MM.1S (cell line): Measurements from ENCODE around the gene RGS6.

Source experiments
- EZH2 ChIP-seq: fragments of 300-600 bp; sonication (generic); optimal IDR thresholded peaks from 2 replicates; pipeline ENCODE3; 2017; ENCODE audit warnings: low read depth, mild to moderate bottlenecking, antibody characterized with exemption, low read length, mixed read lengths
- TF ChIP-seq, protein P1 (sequence below): fragments of 300-600 bp; sonication (generic); IDR thresholded peaks from 2 replicates; pipeline ENCODE4 v1.5.1; 2016; ENCODE audit warnings: antibody characterized with exemption, low read length, mixed read lengths

DNA sequence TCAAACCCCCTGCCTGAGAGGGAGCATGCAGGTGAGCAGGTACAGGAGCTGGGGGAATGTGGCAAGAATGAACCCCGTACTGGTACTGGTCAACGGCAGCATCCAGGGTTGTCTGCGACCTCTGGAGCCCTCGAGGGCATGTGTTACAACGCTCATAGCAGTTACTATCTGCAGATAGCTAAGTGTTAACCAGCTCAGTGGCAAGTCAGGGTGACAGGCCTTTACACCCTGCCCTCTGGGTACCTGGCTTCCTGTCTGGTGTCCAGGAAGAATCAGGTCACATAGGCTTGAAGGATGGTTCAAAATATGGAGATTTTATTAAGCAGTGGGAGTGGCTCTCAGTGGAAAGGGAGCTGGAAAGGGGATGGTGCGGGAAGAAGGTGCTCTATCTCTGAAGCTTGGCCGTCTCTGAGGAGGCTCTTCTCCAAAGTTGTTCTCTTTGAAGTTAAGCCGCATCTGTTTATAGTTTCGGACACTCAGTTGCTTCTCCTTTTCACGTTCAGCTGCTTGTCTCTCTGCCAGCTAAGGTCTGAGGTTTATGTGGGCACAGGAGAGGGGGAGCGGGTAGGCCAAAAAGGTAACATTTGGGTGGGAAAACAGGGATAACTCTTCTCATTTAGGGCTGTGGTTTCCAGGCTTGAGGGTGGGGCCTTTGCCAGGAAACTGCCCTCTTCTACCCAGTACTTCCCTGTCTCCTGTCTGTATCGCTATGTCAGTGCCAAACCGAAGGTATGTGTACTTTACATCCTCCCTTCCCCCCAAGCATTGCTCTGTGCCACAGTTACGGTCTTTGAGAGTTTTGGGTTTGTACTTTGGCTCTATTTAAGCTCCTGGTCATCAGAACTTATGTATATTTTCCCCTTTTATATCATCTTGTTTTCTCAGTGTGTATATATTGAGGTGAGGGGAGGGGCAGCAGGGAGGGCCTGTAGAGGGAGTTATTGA, 305.8 kb downstream of the RGS6 start:
- TF ChIP-seq, protein P1, sequence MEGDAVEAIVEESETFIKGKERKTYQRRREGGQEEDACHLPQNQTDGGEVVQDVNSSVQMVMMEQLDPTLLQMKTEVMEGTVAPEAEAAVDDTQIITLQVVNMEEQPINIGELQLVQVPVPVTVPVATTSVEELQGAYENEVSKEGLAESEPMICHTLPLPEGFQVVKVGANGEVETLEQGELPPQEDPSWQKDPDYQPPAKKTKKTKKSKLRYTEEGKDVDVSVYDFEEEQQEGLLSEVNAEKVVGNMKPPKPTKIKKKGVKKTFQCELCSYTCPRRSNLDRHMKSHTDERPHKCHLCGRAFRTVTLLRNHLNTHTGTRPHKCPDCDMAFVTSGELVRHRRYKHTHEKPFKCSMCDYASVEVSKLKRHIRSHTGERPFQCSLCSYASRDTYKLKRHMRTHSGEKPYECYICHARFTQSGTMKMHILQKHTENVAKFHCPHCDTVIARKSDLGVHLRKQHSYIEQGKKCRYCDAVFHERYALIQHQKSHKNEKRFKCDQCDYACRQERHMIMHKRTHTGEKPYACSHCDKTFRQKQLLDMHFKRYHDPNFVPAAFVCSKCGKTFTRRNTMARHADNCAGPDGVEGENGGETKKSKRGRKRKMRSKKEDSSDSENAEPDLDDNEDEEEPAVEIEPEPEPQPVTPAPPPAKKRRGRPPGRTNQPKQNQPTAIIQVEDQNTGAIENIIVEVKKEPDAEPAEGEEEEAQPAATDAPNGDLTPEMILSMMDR: no peak
- no peak for TF ChIP-seq EZH2
